ENCODE data around the gene TTC39B. TPM values are rescaled to one million over a fixed set of nuclear protein-coding genes. Genes with fewer than 3 reads are reported as not detected.

Gene TTC39B
- total and polyA plus RNA-seq, 11 donors, result 0.42 to 5.9 (median 1.2) TPM

DNA sequence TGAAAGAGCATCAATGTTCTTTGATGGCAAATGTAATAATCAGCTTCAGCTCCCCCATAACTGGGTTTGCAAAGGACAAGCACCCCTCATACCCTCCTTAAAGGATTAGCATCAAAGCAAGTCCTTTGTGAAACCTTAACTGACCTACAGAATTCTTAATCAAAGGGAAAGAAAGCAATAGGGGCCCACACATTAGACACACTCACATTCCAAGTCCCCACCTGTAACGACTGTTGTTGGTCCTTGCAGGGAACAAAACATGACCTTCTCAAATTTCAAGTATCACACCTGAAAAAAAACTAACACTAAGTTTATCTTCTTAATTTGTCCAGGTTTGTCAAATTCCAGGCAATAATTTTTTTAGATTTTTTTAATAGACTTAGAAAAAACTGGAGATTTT is 32.6 kb downstream of the TTC39B start:
- ATAC-seq (no peak), DNase-seq (no peak)
- 71 to 86% (median 81%) methylated on average over 1 of the region's 1 CpG for whole genome bisulfite sequencing, 4 donors
- H3K4me3 ChIP-seq, result no peak overlapping the region
- no peaks in the 10 kb centered on the region for H3K27me3 ChIP-seq
- H3K9me3 ChIP-seq, result no peaks in the 10 kb centered on the region
- TF ChIP-seq CTCF (IDR thresholded peaks at IDR 0.05), result no peak
- no peak for TF ChIP-seq POLR2A (IDR thresholded peaks at IDR 0.05)
- H3K27ac ChIP-seq, result no peak overlapping the region
- H3K4me1 ChIP-seq, result no peaks in the 10 kb centered on the region
- intact Hi-C loops (cut with DNase I), result loop anchor here in 2 of 10 donors (10.0 kb wide), 2 partner anchors 260 to 330 kb away; no protein-coding TSS in a partner anchor
- no peaks in the 10 kb centered on the region for H3K36me3 ChIP-seq

- no peak for TF ChIP-seq CTCF (IDR thresholded peaks at IDR 0.05)
- TF ChIP-seq POLR2A (IDR thresholded peaks at IDR 0.05), result no peak
- Histone ChIP-seq H3K9me3 (no peaks in the 10 kb centered on the region), H3K36me3 (no peaks in the 10 kb centered on the region), H3K27ac (no peak overlapping the region), H3K4me1 (no peaks in the 10 kb centered on the region), H3K27me3 (no peaks in the 10 kb centered on the region), H3K4me3 (no peak overlapping the region)
- intact Hi-C loops (cut with DNase I), result loop anchor here in 2 of 10 donors (10.0 kb wide), 2 partner anchors 262 to 332 kb away; no protein-coding TSS in a partner anchor
- 63 to 94% (median 80%) methylated on average over 3 of the region's 3 CpGs for WGBS, 4 donors
- DNase-seq (no peak), ATAC-seq (no peak)
Measured at GRCh38 chr9:15272377-15272928, 34.6 kb downstream of the TTC39B start.

DNA sequence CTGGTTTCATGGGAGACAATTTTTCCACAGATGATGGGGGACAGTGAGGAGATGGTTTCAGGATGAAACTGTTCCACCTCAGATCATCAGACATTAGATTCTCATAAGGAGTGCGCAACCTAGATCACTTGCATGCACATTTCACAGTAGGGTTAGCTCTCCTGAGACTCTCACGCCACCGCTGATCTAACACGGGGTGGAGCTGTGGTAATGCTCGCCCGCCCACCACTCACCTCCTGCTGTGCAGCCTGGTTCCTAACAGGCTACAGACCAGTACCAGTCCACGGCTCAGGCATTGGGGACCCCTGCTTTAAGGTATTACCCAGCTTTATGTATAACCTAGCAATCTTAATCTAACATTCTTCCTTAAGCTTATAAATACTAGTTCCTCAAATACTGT is 35.6 kb downstream of the TTC39B start:
- Histone ChIP-seq H3K4me3 (no peak overlapping the region), H3K9me3 (no peaks in the 10 kb centered on the region), H3K4me1 (no peaks in the 10 kb centered on the region), H3K36me3 (no peaks in the 10 kb centered on the region), H3K27ac (no peak overlapping the region), H3K27me3 (no peaks in the 10 kb centered on the region)
- intact Hi-C loops (cut with DNase I), result loop anchor here in 2 of 10 donors (10.0 kb wide), 2 partner anchors 263 to 333 kb away; no protein-coding TSS in a partner anchor
- WGBS, 4 donors, result 82 to 93% (median 89%) methylated on average over 7 of the region's 7 CpGs
- no peak for DNase-seq
- no peak for TF ChIP-seq CTCF (IDR thresholded peaks at IDR 0.05)
- TF ChIP-seq POLR2A (IDR thresholded peaks at IDR 0.05), result no peak
- ATAC-seq, result no peak

DNA sequence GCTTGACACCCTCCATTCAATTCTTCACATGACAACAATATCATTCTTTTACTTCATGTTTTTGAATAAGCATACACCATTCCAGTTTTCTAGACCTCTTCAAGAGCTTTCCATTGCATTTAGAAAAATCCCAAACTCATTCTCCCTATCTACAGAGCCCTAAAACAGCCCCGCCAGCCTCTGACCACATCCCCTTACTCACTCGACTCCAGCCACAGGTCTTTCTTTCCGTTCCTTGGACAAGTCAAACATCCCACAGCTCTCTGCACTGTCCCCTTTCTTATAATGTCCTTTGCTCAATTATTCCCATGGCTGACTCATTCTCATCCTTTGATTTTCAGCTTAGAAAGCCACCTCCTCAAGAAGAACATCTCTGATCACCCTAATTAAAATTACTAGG is 38.2 kb downstream of the TTC39B start:
- H3K9me3 ChIP-seq, result no peaks in the 10 kb centered on the region
- no peak overlapping the region for H3K4me3 ChIP-seq
- H3K27ac ChIP-seq, result no peak overlapping the region
- DNase-seq, result no peak
- no peaks in the 10 kb centered on the region for H3K36me3 ChIP-seq
- ATAC-seq, result no peak
- WGBS, 4 donors, result 84 to 90% (median 87%) methylated on average over 3 of the region's 3 CpGs
- H3K27me3 ChIP-seq, result no peaks in the 10 kb centered on the region
- H3K4me1 ChIP-seq, result no peaks in the 10 kb centered on the region
- intact Hi-C loops (cut with DNase I), result no loop called here
- TF ChIP-seq CTCF (IDR thresholded peaks at IDR 0.05) (no peak), POLR2A (IDR thresholded peaks at IDR 0.05) (no peak)

Measured in heart left ventricle (tissue), 16 donors.